KBM-7 (cell line): ENCODE results near the gene ATP6V0A1.
"Not testable (repeated sequence)": the region's sequence is repeated elsewhere in the genome, so short reads cannot be mapped to it uniquely, and the experiment has no call there.

Source experiments
- DNase-seq: peaks from one replicate; pipeline ENCODE4 v3.0.0-alpha.2; 2015
- in situ Hi-C: fragments of 300-500 bp; cut with MboI; formaldehyde crosslinking; loops from 2 replicates; pipeline ENCODE4 v1.14.3; 2020; ENCODE audit warnings: low sequenced_read_pairs, low pct_unique_long_range_greater_than_20kb, mixed read lengths

Gene ATP6V0A1

DNA sequence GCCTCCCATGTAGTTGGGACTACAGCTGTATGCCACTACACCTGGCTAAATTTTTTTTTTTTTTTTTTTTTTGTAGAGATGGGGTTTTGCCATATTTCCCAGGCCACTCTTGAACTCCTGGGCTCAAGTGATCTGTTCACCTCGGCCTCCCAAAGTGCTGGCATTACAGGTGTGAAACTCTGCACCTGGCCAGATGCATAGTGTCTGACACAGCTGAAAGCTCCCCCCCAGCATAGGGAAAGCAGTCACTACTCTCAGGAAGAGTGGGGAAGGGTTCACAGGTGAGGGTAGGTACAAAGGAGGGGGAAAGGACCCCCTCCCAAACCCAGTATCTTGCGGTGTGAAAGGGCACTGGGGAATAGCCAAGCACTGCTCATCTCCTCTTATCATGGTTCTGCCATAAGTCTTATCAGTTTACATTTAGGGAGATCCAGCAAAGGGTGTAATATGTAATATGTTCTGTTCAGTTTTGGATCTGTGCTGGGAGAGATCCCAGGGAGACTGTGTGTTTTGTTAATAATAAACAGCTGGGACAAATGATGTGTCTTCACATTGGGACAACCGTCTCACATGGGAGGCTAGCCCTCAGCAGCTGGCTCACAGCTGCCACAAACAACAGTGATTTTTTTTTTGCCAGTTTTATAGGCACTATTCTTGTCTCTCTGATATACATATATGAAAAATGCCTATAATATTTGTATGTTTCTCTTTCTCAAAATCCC lies 28.8 kb upstream of the ATP6V0A1 start:
- DNase-seq, result no peak
- in situ Hi-C loops, result no loop called here

GRCh38 chr17:42431758-42432161 lies 26.9 kb upstream of the ATP6V0A1 start:
- DNase-seq, result no peak
- in situ Hi-C loops, result no loop called here

GRCh38 chr17:42436391-42436790 lies 22.3 kb upstream of the ATP6V0A1 start:
- in situ Hi-C loops, result no loop called here
- DNase-seq, result no peak

DNA sequence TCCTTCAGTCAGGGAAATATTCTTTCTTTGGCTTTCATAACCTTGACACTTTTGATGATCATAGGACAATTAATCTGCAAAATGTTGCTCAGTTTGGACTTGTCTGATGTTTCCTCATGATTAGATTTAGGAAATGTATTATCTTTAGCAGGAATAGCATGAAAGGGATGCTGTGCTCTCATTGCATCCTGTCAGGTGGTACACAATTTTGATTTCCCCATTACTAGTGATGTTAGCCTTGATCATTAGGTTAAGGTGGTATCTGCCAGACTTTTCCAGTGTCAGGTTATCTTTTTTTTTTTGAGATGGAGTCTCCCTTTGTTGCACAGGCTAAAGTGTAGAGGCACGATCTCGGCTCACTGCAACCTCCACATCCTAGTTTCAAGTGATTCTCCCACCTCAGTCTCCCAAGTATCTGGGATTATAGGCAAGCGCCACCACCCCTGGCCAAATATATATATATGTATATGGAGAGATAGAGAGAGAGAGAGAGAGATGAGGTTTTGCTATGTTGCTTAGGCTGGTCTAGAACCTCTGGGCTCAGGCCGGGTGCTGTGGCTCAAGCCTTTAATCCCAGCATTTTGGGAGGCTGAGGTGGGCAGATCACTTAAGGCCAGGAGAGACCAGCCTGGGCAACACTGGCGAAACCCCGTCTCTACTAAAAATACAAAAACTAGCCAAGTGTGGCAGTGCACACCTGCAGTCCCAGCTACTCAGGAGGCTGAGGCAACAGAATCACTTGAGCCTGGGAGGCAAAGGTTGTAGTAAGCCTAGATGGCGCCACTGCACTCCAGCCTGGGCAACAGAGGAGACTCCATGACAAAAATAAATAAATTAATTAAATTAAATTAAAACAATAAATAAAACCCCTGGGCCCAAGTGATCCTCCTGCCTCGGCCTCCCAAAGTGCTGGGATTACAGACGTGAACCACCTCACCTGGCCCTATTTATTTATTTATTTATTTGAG lies 19.8 kb upstream of the ATP6V0A1 start:
- DNase-seq, result peak; percentile 46
- in situ Hi-C loops, result no loop called here

GRCh38 chr17:42441371-42442195 lies 17.1 kb upstream of the ATP6V0A1 start:
- peak; percentile 35 for DNase-seq
- in situ Hi-C loops, result no loop called here

DNA sequence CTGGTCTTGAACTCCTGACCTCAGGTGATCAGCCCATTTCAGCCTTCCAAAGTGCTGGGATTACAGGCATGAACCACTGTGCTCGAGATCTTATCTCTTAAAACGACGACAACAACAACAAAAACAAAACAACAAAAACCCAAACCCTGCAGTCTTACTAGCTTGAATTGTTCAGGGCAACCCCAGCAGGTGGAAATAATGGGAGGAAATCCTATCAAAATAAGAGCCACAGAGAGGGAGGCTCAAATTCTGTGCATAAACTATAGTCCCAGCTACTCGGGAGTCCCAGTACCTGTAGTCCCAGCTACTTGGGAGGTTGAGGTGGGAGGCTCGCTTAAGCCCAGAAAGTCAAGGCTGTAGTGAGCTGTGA lies 16.5 kb upstream of the ATP6V0A1 start:
- in situ Hi-C loops, result no loop called here
- no peak for DNase-seq

- in situ Hi-C loops, DNase-seq: not testable (repeated sequence)
Observed at GRCh38 chr17:42449176-42449575, 9.5 kb upstream of the ATP6V0A1 start.

- DNase-seq, in situ Hi-C loops: not testable (repeated sequence)
Observed at GRCh38 chr17:42449838-42450237, 8.8 kb upstream of the ATP6V0A1 start.

DNA sequence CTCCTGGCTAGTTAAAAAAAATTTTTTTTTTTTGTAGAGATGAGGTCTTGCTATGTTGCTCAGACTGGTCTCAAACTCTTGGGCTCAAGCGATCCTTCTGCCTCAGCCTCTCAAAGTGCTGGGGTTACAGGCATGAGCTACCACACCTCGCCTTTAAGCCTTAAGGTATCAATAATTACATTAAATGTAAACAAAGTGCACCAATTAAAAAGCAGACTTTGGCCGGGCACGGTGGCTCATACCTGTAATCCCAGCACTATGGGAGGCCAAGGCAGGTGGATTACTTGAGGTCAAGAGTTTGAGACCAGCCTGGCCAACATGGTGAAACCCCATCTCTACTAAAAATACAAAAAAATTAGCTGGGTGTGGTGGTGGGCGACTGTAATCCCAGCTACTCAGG lies 7.4 kb upstream of the ATP6V0A1 start:
- in situ Hi-C loops, result not testable (repeated sequence)

DNA sequence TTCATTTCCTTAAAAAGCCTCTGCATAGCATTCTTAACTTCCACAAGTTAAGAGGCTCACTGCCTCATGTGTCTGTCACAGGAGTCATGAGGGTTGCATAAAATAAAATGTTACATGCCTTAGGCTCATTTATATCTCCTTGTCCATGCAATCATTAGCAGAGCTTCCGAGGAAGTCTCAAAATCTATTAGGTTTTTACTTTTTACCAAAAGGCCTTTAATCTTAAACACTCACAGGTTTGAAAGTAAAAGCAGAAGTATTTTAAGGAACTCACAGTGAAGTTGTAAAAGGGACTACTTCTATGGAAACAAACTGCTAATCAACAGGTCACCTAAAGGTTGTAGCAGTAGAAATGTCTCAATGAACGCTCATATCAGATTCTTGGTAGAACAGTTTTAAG lies 5.2 kb upstream of the ATP6V0A1 start:
- in situ Hi-C loops, result no loop called here
- DNase-seq, result peak; percentile 75

More for the DNA sequence above, 7.4 kb upstream of the ATP6V0A1 start:
- DNase-seq, result not testable (repeated sequence)

DNA sequence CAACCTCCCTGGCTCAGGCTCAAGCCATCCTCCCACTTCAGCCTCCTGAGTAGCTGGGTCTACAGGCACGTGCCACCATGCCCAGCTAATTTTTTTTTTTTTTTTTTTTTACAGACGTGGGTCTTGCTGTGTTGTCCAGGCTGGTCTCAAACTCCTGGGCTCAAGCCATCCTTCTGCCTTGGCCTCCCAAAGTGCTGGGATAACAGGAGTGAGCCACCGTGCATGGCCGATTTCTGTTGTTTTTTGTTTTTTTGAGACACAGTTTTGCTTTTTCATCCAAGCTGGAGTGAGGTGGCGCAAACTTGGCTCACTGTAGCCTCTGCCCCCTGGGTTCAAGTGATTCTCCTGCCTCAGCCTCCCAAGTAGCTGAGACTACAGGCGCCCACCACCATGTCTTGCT lies 3.7 kb upstream of the ATP6V0A1 start:
- not testable (repeated sequence) for DNase-seq

GRCh38 chr17:42456223-42457106 lies 2.2 kb upstream of the ATP6V0A1 start:
- in situ Hi-C loops, result no loop called here
- peak; percentile 96 for DNase-seq

More for the DNA sequence above, 3.7 kb upstream of the ATP6V0A1 start:
- in situ Hi-C loops, result not testable (repeated sequence)

- no peak for DNase-seq
- in situ Hi-C loops, result no loop called here
Observed at GRCh38 chr17:42457107-42457792, 1.4 kb upstream of the ATP6V0A1 start.

- DNase-seq, result peak; percentile 37
- in situ Hi-C loops, result no loop called here
Observed at GRCh38 chr17:42459256-42459800, 650 bp downstream of the ATP6V0A1 start.

DNA sequence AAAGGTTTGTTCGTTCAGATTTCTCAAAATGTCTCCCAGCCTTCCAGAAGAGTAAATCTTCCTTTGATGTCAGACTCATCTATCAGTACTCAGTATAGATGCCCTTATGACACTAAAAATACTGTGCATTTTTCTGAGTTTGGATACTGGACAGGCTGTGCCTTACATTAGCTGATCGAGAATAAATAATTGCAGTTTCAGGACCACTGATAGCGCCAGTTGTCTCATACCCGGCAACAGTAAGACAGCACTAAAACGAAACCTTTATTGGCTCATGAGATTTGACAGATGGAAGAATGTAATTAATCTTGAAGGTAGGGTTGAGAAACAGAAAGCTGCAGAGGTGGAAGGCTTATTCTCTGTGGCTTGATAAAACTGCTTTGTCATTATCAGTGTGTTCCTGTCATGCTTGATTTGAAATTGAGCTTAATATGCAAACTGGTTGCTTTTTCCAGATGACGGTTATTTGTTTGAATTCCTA lies 1.2 kb downstream of the ATP6V0A1 start:
- in situ Hi-C loops, result no loop called here
- DNase-seq, result peak; percentile 62

GRCh38 chr17:42460371-42460770 lies 1.7 kb downstream of the ATP6V0A1 start:
- DNase-seq, result peak; percentile 33
- in situ Hi-C loops, result no loop called here

GRCh38 chr17:42463976-42464400 lies 5.3 kb downstream of the ATP6V0A1 start:
- DNase-seq, result no peak
- in situ Hi-C loops, result no loop called here
